GM12872 (cell line): ENCODE measurements around the gene SND1.
A peak's percentile ranks its signal among the peaks of the same experiment; 100 is the strongest.

Source experiments
- TF ChIP-seq, protein P1 (sequence below): IDR thresholded peaks from 3 replicates; pipeline ENCODE4 v1.5.1; 2011; ENCODE audit warnings: low read depth, mild to moderate bottlenecking, low read length, moderate library complexity; ENCODE audit not compliant: insufficient read depth

The SND1 gene

DNA sequence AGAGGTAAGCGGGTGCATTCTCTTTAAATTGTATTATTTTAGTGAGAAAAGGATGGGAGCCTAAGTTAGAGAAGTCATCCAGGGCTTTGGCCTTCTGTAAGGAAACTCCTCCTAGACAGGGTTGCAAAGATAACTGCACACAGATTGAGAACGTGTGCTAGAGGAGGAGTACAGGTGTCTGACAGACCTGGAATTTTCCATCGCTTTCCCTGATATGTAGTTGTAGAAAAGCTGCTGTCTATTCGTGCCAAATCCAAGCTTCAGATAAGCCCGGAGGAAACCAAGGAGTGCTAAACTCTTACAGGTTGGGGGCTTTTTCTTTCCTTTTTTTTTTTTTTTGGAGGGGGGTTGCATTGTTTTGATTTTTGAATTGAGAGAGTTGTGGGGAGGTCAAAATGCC lies 356.1 kb downstream of the SND1 start:
- TF ChIP-seq, protein P1, sequence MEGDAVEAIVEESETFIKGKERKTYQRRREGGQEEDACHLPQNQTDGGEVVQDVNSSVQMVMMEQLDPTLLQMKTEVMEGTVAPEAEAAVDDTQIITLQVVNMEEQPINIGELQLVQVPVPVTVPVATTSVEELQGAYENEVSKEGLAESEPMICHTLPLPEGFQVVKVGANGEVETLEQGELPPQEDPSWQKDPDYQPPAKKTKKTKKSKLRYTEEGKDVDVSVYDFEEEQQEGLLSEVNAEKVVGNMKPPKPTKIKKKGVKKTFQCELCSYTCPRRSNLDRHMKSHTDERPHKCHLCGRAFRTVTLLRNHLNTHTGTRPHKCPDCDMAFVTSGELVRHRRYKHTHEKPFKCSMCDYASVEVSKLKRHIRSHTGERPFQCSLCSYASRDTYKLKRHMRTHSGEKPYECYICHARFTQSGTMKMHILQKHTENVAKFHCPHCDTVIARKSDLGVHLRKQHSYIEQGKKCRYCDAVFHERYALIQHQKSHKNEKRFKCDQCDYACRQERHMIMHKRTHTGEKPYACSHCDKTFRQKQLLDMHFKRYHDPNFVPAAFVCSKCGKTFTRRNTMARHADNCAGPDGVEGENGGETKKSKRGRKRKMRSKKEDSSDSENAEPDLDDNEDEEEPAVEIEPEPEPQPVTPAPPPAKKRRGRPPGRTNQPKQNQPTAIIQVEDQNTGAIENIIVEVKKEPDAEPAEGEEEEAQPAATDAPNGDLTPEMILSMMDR = no peak

DNA sequence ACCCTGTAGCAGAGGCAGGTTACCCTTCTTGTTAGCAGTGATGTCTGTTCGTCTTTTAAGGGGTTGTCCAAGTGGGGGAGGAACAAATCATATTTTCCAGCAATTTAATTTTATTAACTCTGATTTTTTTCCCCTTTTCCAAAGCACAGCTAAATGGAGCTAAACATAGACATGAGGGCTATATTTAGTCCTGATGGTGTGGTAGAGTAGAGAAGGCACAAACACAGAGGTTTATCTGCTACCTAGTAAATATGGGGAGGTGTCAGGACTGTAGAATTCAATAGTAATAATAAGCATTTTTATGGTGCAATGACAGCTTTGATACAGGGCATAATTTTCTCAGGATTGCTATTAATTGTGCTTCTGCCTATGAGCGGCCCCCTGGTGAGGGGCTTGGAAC lies 356.8 kb downstream of the SND1 start:
- TF ChIP-seq, protein P1 = no peak

DNA sequence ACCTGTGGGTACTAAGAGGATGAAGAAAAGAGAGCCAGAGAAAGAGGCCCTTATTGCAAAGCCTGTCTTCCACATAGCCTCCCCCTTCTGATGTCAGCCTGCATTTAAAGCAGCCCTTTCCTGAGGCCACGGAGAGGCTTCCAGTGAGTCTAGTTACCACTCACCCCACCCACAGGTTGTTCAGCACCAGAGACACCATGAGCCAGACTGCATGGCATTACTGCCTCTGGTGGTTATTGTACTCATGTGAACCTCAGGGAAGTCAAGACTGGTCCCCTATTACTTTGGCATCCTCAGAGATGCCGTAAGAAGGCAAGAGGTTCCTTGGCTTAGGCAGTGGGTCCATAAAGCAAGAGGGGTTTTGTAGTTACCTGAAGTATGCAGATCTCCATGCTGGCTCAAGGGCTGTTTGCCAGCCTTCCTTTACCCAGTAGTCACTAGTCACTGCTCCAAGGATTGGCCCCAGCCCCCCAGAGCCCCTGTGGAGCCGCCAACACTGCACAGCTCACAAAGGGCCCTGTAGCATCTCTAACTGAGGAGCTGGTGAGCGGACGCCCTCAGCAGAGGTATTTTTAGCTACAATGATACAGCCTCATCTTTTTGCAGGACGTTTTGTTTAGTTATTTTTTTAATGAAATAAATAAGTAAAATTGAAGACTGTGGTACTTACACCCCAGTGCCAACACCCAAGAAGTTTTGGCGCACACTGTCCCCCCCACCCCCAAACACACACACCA lies 358.6 kb downstream of the SND1 start:
- TF ChIP-seq, protein P1 = 0 out of 3 replicates have a peak, but pooled peaks have one; percentile 20

DNA sequence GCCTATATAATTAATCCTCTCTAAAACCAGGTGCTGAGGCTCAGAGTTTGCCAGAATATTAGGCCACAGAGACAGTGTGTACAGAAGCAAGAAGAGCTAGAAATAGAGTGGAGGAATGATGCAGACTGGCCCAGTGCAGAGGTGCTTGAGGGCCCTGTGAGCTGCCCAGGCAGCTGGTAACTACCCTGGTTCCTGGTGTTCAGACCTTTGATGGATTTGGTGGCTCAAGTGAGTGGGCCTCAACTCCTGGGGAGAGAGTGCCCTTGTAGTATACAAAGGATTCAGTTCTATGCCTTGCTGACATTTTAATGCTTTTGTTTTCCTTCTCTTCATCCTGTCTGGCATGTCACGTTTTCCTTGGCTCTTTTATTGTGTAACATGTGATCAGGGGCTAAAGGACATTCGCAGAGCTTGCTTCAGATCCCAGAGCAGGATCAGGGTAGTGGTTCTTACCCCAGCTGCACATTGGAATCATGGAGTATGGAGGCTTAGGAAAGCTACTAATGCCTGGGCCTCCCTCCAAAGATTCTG lies 359.2 kb downstream of the SND1 start:
- TF ChIP-seq, protein P1 = no peak

DNA sequence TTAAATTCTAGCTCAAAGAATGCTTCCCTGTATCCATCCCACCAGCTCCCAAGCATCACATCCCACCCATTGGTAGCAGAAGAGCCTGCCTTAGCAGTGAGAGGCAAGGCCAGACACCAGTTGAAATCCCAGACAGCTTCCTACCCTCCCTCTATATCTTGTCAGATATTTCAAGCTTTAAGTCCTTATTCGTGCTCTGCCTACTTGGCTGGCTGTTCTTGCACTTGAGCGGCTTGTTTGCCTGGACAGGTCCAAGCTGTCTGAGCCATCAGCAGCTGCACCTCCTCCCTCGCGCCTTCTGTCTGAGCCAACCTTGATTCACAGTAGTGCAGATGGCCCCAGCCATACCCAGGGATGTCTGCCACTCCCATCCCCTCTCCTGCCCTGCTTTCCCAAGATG lies 362.8 kb downstream of the SND1 start:
- TF ChIP-seq, protein P1 = no peak

DNA sequence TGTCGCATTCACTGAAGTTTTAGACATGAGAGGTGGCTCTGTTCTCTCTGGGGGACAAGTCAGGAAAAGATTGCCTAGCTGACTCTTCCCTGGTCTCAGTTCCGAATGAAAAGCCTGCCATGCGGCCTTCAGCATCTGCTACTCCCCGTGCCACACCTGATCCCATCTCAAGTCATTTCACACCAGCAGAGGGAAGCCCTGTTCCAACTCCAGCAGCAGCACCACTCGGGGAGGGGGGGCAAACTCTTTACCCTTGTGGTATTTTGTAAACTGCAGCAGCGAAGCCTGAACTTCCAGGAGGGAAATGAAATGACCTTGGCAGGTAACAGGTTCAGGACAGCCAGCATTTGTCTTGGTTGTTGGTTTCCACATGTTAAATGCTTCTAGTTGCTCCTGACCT lies 365.5 kb downstream of the SND1 start:
- TF ChIP-seq, protein P1 = no peak

DNA sequence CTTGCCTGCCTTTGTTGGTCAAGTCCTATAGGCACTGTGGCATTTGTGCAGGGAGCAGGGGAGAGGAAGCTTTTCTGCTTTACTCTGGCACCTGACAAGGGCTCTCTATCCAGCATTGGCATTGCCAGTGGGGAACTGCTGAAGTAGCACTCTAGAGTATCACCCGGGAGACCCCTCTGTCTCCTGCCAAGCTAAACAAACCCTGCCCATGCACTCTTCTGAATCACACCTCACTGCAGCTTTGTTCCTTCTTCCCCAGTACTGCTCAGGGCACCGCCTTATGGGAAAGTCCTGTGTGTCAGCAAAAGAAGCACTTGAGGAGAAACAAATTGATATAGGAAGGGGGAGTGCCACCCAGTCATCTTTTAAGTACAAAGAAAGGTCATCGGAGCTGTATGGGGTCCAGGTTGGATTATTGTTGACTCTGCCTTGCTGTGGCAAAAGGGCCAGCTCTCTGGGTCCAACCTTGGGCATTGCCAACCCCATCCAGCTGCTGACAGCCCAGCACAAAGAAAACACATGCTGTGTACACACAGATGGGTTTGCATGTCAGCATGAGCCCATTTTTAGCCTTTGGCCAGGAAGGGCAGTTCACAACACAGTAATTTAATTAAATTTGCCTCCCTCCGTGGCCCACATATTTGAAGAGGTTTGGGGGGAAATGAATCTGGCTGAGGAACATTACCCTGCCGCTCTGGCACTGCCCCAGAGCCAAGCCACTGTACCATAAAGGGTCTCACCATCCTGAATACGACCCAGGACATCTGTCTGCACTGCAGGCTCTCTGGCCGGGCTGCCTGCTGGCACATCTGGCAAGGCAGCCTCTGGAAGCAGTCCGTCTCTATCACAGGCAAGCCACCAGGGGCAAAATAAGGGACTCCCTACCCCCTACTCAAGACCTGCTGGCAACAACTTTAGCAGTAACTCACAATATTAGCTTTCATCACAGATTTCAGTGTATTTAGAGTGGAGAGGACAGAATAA lies 366.2 kb downstream of the SND1 start:
- TF ChIP-seq, protein P1 = no peak
